ENCODE measurements around the gene CERS1. TPM values are rescaled to one million over a fixed set of nuclear protein-coding genes. Genes with fewer than 3 reads are reported as not detected.

The CERS1 gene
- total and polyA plus RNA-seq, 5 donors from 2014 or later, result not detected

DNA sequence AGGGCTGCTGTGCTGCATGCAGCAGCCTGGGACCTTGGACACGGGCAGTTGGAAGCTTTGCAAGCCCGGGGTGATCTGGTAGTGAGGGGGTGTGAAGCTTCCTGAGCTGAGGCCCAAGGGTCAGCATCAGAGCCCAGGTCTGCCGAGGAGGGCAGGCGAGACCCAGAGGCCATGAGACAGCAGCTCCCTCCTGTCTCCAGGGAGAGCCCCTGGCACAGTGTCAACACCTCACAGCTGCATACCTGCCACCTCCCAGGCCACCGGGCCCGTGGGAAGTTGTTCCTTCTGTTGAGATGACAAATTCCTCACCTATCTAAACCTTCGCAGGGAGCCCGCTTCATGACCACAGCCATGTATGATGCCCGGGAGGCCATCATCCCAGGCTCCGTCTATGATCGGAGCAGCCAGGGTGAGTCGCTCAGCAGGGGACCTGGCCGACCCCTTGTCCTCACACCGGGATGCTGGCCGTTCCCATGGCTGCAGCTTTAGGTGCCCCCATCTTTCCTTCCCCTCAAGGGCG, 32.1 kb downstream of the CERS1 start:
- H3K36me3 ChIP-seq (ENCODE audit: control insufficient read depth, insufficient read depth, low read length), result peaks cover 82% of the 10 kb centered on the region
- no peaks in the 10 kb centered on the region for H3K4me1 ChIP-seq (ENCODE audit: control insufficient read depth, insufficient read depth, low read length, poor library complexity, severe bottlenecking)
- Mint-ChIP-seq H3K4me1 (peaks cover 0 to 6% (median 0%) of the 10 kb centered on the region in 4 donors), H3K36me3 (peaks cover 18% of the 10 kb centered on the region), H3K4me3 (no peak overlapping the region), H3K27ac (peak overlapping the region in 1 of 3 donors; percentile 69), H3K27me3 (peaks cover 5% of the 10 kb centered on the region), H3K9me3 (no peaks in the 10 kb centered on the region)
- H3K27ac ChIP-seq (ENCODE audit: insufficient read depth, low read length, poor library complexity, severe bottlenecking), result no peak overlapping the region
- no peaks in the 10 kb centered on the region for H3K9me3 ChIP-seq (ENCODE audit: control insufficient read depth in 2 of 2, low read length in 2 of 2)
- no peak overlapping the region for H3K4me3 ChIP-seq (ENCODE audit: low read depth, low read length)
- no peak for DNase-seq
- no peak for ATAC-seq (ENCODE audit: low read depth in 2 of 2)
- H3K27me3 ChIP-seq (ENCODE audit: control insufficient read depth, insufficient read depth, low read length), result no peaks in the 10 kb centered on the region

DNA sequence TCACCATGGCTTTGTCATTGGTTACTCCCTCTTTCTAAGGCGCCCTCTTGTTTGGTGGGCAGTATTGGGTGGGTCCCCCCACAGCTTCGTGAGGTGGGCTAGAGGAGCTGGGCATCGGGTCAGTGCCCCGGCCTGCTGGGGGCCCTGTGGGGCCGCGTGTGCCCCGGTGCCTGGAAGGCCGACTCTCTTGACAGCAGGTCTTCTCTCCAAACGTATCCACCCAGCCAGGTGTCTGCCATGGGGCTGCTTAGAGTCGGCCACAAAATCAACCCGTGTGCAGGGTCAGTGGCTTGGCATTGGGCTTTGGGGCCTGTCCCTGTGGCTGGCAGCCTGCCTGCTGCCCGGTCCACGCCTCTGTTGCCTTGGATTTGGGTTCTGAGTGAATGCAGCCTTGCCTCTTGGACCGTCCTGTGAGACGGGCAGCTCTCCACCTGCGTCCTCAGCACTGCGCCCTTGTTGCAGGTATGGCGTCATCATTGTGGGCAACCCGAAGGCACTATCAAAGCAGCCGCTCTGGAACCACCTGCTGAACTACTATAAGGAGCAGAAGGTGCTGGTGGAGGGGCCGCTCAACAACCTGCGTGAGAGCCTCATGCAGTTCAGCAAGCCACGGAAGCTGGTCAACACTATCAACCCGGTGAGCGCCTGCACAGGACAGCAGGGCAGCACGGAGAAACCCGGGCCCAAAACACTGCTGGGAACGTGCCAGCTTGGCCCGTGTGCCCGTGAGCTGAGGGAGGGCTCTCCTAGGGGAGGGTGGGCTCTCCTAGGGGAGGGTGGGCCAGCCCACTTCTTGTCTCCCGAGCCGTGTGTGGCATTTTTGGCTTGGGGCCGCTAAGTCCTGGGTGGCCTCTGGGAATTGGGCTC, 32.7 kb downstream of the CERS1 start:
- Mint-ChIP-seq H3K36me3 (peaks cover 20% of the 10 kb centered on the region), H3K9me3 (no peaks in the 10 kb centered on the region), H3K27me3 (peaks cover 5% of the 10 kb centered on the region), H3K4me1 (peaks cover 0 to 6% (median 0%) of the 10 kb centered on the region in 4 donors), H3K27ac (peak overlapping the region in 1 of 3 donors; percentile 69), H3K4me3 (no peak overlapping the region)
- Histone ChIP-seq H3K9me3 (ENCODE audit: control insufficient read depth in 2 of 2, low read length in 2 of 2) (no peaks in the 10 kb centered on the region), H3K4me1 (ENCODE audit: control insufficient read depth, insufficient read depth, low read length, poor library complexity, severe bottlenecking) (no peaks in the 10 kb centered on the region), H3K36me3 (ENCODE audit: control insufficient read depth, insufficient read depth, low read length) (peaks cover 89% of the 10 kb centered on the region), H3K27me3 (ENCODE audit: control insufficient read depth, insufficient read depth, low read length) (no peaks in the 10 kb centered on the region), H3K27ac (ENCODE audit: insufficient read depth, low read length, poor library complexity, severe bottlenecking) (no peak overlapping the region), H3K4me3 (ENCODE audit: low read depth, low read length) (no peak overlapping the region)
- DNase-seq (no peak), ATAC-seq (ENCODE audit: low read depth in 2 of 2) (no peak)

DNA sequence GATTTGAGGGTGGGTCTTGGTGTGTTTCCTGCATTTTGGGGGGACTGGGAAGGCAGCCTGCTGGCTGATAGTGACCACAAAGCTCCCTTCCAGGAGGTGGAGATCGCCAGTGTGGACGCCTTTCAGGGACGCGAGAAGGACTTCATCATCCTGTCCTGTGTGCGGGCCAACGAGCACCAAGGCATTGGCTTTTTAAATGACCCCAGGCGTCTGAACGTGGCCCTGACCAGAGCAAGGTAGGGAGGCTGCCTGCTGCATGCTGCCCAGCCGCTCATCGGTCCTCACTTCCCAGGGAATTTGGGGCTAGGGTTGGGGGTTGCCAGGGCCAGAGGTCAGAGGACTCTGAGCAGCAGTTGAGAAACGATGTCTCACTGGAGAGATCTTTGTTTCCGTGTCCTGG, 34.0 kb downstream of the CERS1 start:
- no peak overlapping the region for H3K4me3 Mint-ChIP-seq
- Histone ChIP-seq H3K4me1 (ENCODE audit: control insufficient read depth, insufficient read depth, low read length, poor library complexity, severe bottlenecking) (no peaks in the 10 kb centered on the region), H3K4me3 (ENCODE audit: low read depth, low read length) (no peak overlapping the region), H3K27me3 (ENCODE audit: control insufficient read depth, insufficient read depth, low read length) (no peaks in the 10 kb centered on the region), H3K9me3 (ENCODE audit: control insufficient read depth in 2 of 2, low read length in 2 of 2) (no peaks in the 10 kb centered on the region), H3K36me3 (ENCODE audit: control insufficient read depth, insufficient read depth, low read length) (peaks cover 90% of the 10 kb centered on the region), H3K27ac (ENCODE audit: insufficient read depth, low read length, poor library complexity, severe bottlenecking) (no peak overlapping the region)
- peak overlapping the region in 1 of 3 donors; percentile 31 for H3K27ac Mint-ChIP-seq
- H3K4me1 Mint-ChIP-seq, result peaks cover 0 to 2% (median 0%) of the 10 kb centered on the region in 4 donors
- H3K27me3 Mint-ChIP-seq, result no peaks in the 10 kb centered on the region
- DNase-seq (no peak), ATAC-seq (ENCODE audit: low read depth in 2 of 2) (no peak)
- H3K9me3 Mint-ChIP-seq, result no peaks in the 10 kb centered on the region
- H3K36me3 Mint-ChIP-seq, result peaks cover 27% of the 10 kb centered on the region

DNA sequence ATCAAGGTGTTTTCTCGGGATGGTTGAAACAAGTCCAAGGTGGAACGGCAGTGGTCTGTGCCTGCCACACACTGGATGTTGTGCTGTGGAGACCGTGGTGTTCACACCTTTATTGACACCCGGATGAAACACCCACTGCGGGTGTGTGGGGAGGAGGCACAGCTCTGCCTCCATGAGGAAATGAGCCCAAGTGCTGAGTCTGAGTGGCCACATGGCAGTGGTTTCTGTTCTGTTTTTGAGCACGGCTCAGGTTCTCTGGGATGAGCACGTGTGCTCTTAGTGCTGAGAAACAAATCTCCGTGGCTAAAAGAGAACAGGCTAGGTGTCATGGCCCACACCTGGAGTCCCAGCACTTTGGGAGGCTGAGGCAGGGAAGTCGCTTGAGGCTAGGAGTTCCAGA, 34.7 kb downstream of the CERS1 start:
- Mint-ChIP-seq H3K4me3 (no peak overlapping the region), H3K9me3 (no peaks in the 10 kb centered on the region), H3K4me1 (no peaks in the 10 kb centered on the region), H3K27ac (no peak overlapping the region), H3K36me3 (peaks cover 25% of the 10 kb centered on the region), H3K27me3 (no peaks in the 10 kb centered on the region)
- Histone ChIP-seq H3K9me3 (ENCODE audit: control insufficient read depth in 2 of 2, low read length in 2 of 2) (no peaks in the 10 kb centered on the region), H3K4me1 (ENCODE audit: control insufficient read depth, insufficient read depth, low read length, poor library complexity, severe bottlenecking) (no peaks in the 10 kb centered on the region), H3K36me3 (ENCODE audit: control insufficient read depth, insufficient read depth, low read length) (peaks cover 93% of the 10 kb centered on the region), H3K4me3 (ENCODE audit: low read depth, low read length) (no peak overlapping the region), H3K27me3 (ENCODE audit: control insufficient read depth, insufficient read depth, low read length) (no peaks in the 10 kb centered on the region), H3K27ac (ENCODE audit: insufficient read depth, low read length, poor library complexity, severe bottlenecking) (no peak overlapping the region)
- ATAC-seq (ENCODE audit: low read depth in 2 of 2), result no peak
- no peak for DNase-seq

DNA sequence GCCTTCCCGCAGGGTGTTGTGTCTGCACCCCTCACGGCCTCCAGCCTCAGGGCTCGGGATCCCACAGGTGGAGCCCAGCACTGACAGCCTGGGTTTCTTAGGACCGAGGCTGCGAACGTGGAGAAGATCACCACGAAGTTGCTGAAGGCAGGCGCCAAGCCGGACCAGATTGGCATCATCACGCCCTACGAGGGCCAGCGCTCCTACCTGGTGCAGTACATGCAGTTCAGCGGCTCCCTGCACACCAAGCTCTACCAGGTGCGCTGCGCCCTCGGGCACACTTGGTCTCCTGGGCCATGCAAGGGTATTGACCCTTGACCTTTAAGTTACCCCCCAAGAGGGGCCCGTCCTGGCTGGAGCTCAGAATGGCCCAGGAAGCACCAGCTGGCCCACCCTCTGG, 35.2 kb downstream of the CERS1 start:
- ATAC-seq (ENCODE audit: low read depth in 2 of 2), result no peak
- no peak for DNase-seq

DNA sequence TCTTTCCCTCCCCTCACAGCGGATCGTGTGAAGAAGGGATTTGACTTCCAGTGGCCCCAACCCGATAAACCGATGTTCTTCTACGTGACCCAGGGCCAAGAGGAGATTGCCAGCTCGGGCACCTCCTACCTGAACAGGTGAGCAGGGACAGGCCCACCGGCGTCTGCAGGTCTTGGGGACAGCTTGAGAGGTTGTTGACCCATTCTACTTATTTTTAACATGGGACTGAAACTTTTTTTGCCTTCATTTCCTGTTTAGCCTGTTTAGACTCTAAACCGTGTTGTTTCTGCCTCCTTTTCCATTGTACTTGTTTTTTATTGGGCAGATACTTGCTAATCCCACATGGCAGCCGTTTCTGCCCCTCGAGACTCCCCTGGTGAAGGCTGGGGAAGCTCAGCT, 35.7 kb downstream of the CERS1 start:
- no peak overlapping the region for H3K27ac Mint-ChIP-seq

More for the DNA sequence above, 35.2 kb downstream of the CERS1 start:
- Histone ChIP-seq H3K4me1 (ENCODE audit: control insufficient read depth, insufficient read depth, low read length, poor library complexity, severe bottlenecking) (no peaks in the 10 kb centered on the region), H3K4me3 (ENCODE audit: low read depth, low read length) (no peak overlapping the region), H3K27ac (ENCODE audit: insufficient read depth, low read length, poor library complexity, severe bottlenecking) (no peak overlapping the region), H3K36me3 (ENCODE audit: control insufficient read depth, insufficient read depth, low read length) (peaks cover 94% of the 10 kb centered on the region), H3K27me3 (ENCODE audit: control insufficient read depth, insufficient read depth, low read length) (no peaks in the 10 kb centered on the region), H3K9me3 (ENCODE audit: control insufficient read depth in 2 of 2, low read length in 2 of 2) (no peaks in the 10 kb centered on the region)
- no peak overlapping the region for H3K27ac Mint-ChIP-seq
- H3K36me3 Mint-ChIP-seq, result peaks cover 25% of the 10 kb centered on the region
- H3K27me3 Mint-ChIP-seq, result no peaks in the 10 kb centered on the region
- H3K4me1 Mint-ChIP-seq, result no peaks in the 10 kb centered on the region
- no peak overlapping the region for H3K4me3 Mint-ChIP-seq
- no peaks in the 10 kb centered on the region for H3K9me3 Mint-ChIP-seq

DNA sequence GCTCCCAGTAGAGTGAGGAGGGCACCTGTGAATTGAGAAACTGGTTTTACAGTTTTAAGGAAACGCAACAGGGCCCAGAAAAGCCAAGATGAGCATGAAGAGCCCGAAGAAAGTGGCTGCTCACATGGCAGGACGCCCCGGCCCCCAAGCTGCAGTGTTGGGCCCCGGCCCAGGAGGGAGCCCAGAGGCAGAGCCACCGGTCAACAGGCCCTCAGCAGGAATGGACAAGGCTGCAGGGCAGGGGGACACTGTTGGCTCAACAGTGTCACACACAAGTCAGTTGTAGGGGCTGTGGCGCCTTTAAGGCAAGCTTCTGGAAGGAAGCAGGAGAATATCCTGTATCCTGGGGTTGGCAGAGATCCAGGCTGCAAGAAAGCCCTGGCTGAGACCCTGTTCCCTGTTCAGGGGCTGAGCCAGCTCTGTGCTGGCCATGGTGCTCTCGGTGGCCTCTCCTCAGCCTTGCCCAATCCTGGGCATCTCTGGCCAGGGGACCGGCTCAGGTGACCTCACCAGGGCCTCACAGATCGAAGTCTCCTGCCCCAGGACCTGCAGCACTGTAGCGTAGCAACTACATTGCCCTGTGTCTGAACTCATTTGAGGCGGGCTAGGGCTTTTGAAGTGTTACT, 36.2 kb downstream of the CERS1 start:
- H3K4me1 Mint-ChIP-seq, result no peaks in the 10 kb centered on the region
- no peak overlapping the region for H3K4me3 Mint-ChIP-seq
- H3K36me3 Mint-ChIP-seq, result peaks cover 32% of the 10 kb centered on the region

More for the DNA sequence above, 35.7 kb downstream of the CERS1 start:
- no peaks in the 10 kb centered on the region for H3K27me3 Mint-ChIP-seq
- Histone ChIP-seq H3K27me3 (ENCODE audit: control insufficient read depth, insufficient read depth, low read length) (no peaks in the 10 kb centered on the region), H3K4me3 (ENCODE audit: low read depth, low read length) (no peak overlapping the region), H3K27ac (ENCODE audit: insufficient read depth, low read length, poor library complexity, severe bottlenecking) (no peak overlapping the region), H3K4me1 (ENCODE audit: control insufficient read depth, insufficient read depth, low read length, poor library complexity, severe bottlenecking) (no peaks in the 10 kb centered on the region), H3K36me3 (ENCODE audit: control insufficient read depth, insufficient read depth, low read length) (peaks cover 94% of the 10 kb centered on the region), H3K9me3 (ENCODE audit: control insufficient read depth in 2 of 2, low read length in 2 of 2) (no peaks in the 10 kb centered on the region)
- peaks cover 28% of the 10 kb centered on the region for H3K36me3 Mint-ChIP-seq
- DNase-seq (no peak), ATAC-seq (ENCODE audit: low read depth in 2 of 2) (no peak)
- no peak overlapping the region for H3K4me3 Mint-ChIP-seq
- H3K9me3 Mint-ChIP-seq, result no peaks in the 10 kb centered on the region
- no peaks in the 10 kb centered on the region for H3K4me1 Mint-ChIP-seq

More for the DNA sequence above, 36.2 kb downstream of the CERS1 start:
- Histone ChIP-seq H3K4me1 (ENCODE audit: control insufficient read depth, insufficient read depth, low read length, poor library complexity, severe bottlenecking) (no peaks in the 10 kb centered on the region), H3K27ac (ENCODE audit: insufficient read depth, low read length, poor library complexity, severe bottlenecking) (no peak overlapping the region), H3K36me3 (ENCODE audit: control insufficient read depth, insufficient read depth, low read length) (peaks cover 97% of the 10 kb centered on the region), H3K4me3 (ENCODE audit: low read depth, low read length) (no peak overlapping the region), H3K27me3 (ENCODE audit: control insufficient read depth, insufficient read depth, low read length) (no peaks in the 10 kb centered on the region), H3K9me3 (ENCODE audit: control insufficient read depth in 2 of 2, low read length in 2 of 2) (no peaks in the 10 kb centered on the region)
- H3K27me3 Mint-ChIP-seq, result no peaks in the 10 kb centered on the region
- DNase-seq (no peak), ATAC-seq (ENCODE audit: low read depth in 2 of 2) (no peak)
- H3K9me3 Mint-ChIP-seq, result no peaks in the 10 kb centered on the region
- H3K27ac Mint-ChIP-seq, result no peak overlapping the region
